GDM1 (cell line): Measurements from ENCODE around the gene VRK1.

Experiments
- DNase-seq: peaks from one replicate; lab custom pipeline; 2025; lab: John Stamatoyannopoulos, UW

The VRK1 gene

GRCh38 chr14:96824283-96824682 is 27.1 kb downstream of the VRK1 start:
- no peak for DNase-seq

DNA sequence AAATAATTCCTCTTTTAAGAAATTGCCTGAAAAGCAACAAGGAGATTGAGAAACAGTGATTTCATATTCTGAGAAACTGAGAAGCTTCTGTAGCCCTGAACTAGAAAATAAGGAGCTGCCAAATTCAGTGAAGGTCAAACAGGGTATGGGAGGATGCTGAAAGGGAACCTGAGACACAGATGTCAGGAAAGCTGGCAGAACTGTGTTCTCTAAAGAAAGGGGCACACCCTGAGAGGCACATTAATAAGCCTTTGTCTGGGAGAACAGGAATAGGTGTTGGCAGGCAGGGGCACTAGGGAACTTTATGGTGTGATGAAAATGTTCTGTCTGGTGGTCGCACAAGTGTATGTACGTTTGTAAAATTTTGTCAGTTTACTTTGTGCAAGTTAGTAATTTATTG is 29.6 kb downstream of the VRK1 start:
- no peak for DNase-seq

GRCh38 chr14:96827290-96827689 is 30.1 kb downstream of the VRK1 start:
- no peak for DNase-seq

GRCh38 chr14:96829791-96830190 is 32.6 kb downstream of the VRK1 start:
- no peak for DNase-seq

DNA sequence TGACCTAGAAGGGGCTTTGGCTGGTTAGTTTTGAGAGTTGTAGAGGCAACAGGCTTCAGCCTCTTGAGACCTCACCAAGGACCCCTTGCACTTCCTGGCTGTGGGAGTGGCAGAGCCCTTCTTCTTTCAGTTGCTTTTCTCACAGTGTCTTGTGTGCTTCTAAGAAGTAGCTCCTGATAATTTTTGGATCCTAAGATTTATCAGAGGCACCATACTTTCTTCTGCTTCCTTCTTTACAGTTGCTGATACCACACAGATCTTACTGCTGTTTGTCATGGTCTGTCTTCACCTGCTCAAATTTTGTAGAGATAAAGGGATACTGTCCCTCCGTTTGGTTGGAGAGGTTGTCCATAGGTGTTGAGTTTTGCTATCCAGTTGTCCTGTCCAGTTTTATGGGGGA is 33.8 kb downstream of the VRK1 start:
- DNase-seq, result no peak

- no peak for DNase-seq
These were observed 35.2 kb downstream of the VRK1 start for GRCh38 chr14:96832351-96832750.

DNA sequence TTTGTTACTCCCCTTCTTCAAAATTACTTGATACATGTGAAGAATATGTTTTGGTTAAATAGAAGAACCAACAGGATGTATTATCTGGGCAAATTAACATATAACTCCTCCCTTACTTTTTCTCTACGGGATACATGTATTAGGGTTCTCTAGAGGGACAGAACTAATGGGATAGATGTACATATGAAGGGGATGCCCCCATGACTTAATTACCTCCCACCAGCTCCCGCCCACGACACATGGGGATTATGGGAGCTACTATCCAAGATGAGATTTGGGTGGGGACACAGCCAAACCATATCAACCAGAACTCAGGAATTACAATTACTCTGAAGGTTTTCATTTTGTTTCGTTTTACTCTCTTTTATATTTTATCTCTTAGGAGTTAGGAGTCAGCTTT is 41.3 kb downstream of the VRK1 start:
- no peak for DNase-seq

- no peak for DNase-seq
These were observed 42.1 kb downstream of the VRK1 start for GRCh38 chr14:96839251-96839650.

- no peak for DNase-seq
These were observed 46.0 kb downstream of the VRK1 start for GRCh38 chr14:96843137-96843536.

- DNase-seq, result no peak
These were observed 47.8 kb downstream of the VRK1 start for GRCh38 chr14:96844857-96845570.

DNA sequence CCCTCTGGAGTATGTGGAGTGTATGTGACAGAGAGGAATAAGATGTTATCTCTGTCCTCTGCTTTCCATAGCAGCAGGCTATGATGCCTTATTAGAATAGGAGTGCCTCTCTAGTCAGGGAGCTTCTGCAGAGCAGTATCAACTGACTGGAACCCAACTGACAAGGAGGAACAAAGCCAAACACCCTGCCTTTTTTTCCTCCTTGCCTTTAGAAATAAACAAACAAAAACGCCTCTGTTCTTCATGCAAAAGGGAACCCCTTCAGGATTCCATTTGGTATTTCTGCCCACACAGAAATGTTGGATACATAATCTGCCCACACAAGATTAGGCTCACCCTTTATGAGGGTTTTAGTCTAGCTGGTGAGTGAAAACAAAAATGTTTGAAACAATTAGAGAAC is 50.3 kb downstream of the VRK1 start:
- no peak for DNase-seq

DNA sequence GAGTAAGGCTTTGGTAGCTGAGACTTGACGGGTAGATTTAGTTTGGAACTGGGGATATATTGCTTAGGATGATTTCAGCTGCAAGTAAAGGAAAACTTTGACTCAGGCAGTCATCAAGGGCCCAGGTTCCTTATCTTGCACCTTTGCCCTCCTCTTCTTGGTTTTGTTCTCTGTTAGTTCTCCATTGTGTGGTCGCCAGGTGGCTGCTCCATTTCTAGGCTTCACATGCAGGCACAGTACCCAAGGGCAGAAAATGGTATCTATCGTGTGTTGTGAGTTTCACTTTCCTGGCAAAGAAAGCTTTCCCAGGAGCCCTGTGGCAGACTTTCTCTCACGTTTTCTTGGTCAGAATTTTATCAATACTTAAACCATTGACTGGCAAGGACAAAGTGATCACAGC is 50.8 kb downstream of the VRK1 start:
- no peak for DNase-seq

DNA sequence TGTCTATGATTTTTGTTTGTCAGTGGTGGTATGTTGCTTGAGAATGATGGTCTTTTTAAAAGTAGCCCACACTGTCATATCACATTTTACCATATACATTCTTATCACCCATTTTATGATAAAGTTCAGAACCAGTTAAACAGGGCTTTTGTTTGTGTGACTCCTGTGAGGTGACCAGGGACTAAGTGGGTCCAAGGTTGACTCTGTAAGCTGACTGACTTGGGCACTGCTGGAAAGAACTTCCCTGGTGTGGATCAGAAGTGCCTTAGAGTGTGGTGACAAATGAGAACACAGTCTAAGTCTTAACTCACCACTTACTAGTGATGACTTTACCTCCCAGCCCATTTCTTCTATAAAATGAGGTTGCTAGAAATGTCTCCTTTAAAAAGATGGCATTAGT is 52.6 kb downstream of the VRK1 start:
- no peak for DNase-seq

- DNase-seq, result no peak
These were observed 54.7 kb downstream of the VRK1 start for GRCh38 chr14:96851694-96852381.

DNA sequence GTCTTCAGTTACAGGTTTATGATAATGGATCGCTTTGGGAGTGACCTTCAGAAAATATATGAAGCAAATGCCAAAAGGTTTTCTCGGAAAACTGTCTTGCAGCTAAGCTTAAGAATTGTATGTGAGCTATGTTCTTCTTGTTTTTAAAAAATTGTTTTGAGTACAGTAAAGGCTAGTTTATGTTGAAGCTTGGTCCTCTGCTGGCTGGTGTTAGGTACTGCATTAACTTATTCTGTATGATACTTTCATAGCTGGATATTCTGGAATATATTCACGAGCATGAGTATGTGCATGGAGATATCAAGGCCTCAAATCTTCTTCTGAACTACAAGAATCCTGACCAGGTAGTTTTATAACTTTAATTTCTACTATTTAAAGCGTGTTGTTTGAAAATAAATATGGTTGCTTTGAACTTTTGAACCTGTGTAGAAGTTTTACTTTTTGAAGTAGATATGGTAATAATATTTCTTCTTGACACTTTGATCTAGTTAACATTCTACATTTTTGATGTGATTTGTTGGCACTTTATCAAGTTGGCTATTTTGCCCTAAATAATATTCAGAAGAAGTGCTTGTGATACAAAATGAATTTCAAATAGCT is 55.7 kb downstream of the VRK1 start:
- no peak for DNase-seq

DNA sequence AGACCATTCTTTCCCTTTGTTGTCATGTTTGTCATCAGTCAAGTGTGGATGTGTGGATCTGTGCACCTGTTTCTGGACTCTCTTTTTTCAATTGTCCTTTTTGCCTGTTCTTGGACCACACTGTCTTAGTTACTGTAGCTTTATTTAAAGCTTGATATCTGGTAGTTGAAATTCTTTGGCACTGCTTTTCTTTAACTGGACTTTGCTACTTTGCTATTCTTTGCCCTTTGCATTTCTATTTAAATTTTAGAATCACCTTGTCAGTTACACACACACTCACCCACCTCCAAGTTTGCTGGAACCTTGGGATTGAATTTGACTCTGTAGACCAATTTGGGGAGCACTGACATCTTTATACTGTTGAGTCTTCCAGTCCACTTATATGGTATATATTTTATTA is 61.5 kb downstream of the VRK1 start:
- no peak for DNase-seq

GRCh38 chr14:96861568-96862310 is 64.6 kb downstream of the VRK1 start:
- no peak for DNase-seq

DNA sequence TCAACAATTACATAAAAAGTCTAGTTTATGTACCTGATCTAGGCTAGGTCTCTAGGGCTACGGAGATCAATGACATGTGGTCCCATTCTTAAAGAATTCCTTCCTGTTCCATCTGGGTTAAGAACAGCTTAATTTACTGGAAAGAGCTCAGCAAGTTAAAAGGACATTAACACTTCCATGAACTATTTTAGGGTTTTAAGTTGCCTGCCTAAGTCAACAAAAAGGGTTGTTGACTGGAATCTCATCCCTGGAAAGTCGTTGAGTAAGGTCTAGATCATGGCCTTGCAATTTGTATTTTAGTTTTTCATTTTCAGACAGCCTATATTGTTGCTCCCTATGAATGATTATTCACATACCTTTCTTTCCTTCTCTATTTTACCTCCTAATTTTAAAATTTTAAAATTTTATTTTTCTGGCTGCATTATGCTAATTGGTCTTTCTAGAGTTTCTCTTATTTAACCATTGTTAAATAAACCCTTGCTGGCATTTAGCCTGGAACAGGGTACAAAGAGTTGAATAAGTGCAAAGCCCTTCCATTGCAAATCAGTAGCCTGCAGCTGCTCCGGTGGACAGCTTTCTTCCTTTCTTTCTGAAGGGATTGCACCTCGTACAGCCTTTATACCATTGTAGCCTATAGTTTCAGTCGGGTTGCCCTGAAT is 66.3 kb downstream of the VRK1 start:
- DNase-seq, result no peak

DNA sequence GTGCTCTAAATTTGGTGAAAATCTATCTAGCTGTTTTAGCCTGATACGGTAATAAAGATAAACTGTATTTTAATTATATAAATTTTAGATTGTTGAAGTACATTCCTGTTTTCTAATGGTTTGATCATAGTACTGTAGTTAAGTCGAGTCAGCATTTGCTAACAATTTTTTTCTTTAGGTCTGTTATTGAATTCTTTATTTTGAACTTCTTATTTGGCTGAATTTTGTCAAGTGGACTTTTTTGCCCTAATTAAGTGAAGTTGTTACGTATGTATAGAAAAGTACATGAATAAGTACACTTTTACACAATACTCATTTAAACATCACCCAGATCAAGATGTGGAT is 66.8 kb downstream of the VRK1 start:
- no peak for DNase-seq

- no peak for DNase-seq
These were observed 70.5 kb downstream of the VRK1 start for GRCh38 chr14:96867634-96868033.

DNA sequence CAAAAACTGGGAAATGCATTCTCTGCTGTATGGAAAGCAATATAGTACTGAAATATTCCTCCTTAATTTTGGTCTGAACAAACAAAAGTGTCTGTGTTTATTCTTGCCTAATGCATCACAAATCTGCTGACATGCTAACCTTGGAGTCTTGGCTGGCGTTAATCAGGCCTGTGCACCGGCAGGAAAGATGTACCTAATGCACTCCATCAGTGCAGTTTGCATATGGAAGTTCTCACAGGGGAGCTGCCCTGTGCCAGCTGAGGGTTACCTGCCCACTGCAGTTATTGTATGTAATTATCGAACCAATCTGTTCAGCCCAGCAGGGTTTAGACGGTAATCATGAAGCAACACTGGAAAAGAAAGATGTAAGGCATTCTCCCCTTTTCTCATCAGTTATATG is 76.9 kb downstream of the VRK1 start:
- no peak for DNase-seq

DNA sequence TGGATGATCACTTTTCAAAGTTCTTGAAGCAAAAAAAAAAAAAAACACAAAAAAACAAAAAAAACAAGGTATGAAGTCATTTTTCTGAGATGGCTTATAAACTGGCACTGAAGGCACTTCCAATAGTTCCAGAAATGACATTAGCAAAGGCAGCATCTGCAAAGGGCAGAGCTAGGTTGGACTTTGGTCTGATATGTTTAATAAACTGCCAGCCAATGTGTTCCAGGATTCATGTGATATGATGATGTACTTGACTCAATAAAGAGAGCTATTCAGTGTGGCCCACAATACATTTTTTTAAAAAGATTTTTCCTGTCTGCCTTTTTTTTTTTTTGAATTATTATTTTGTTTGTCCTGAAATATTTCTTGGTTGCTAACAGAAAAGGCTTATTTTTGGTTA is 79.6 kb downstream of the VRK1 start:
- no peak for DNase-seq
